Activated CD8-positive, alpha-beta T cell treated with anti-CD3 and anti-CD28 coated beads for 36 hours (primary cell): ENCODE measurements around the gene EPHA1. TPM values are rescaled to one million over a fixed set of nuclear protein-coding genes. Genes with fewer than 3 reads are reported as not detected.

ENCODE experiments used
- ATAC-seq: fragments of 200-7000 bp; cut with Tn5 transposase; one replicate; pipeline ENCODE4 v1.10.0; 2021; ENCODE audit warnings: mild to moderate bottlenecking, moderate library complexity
- CTCF ChIA-PET: fragments of 350-600 bp; sonication (Branson Sonifier 250); formaldehyde crosslinking; loops from one replicate; lab custom pipeline; 2021; ENCODE audit warnings: antibody characterized with exemption; lab: Charles Lee
- POLR2A ChIA-PET: fragments of 350-600 bp; sonication (Branson Sonifier 250); formaldehyde crosslinking; loops from one replicate; lab custom pipeline; 2021; ENCODE audit warnings: antibody characterized with exemption; lab: Charles Lee
- DNase-seq: peaks from one replicate; pipeline ENCODE4 v3.0.0-alpha.2; 2020
- H3K27ac Mint-ChIP-seq: one replicate; pipeline ENCODE4 v1.8.0; 2021; ENCODE audit warnings: mild to moderate bottlenecking, mixed read lengths
- H3K27me3 Mint-ChIP-seq: one replicate; pipeline ENCODE4 v1.8.0; 2021; ENCODE audit warnings: mixed read lengths
- H3K36me3 Mint-ChIP-seq: one replicate; pipeline ENCODE4 v1.8.0; 2021; ENCODE audit warnings: low read depth, mixed read lengths
- H3K4me1 Mint-ChIP-seq: one replicate; pipeline ENCODE4 v1.8.0; 2021; ENCODE audit warnings: low read depth, mixed read lengths
- H3K4me3 Mint-ChIP-seq: one replicate; pipeline ENCODE4 v1.8.0; 2021; ENCODE audit warnings: mild to moderate bottlenecking, moderate library complexity, mixed read lengths
- H3K9me3 Mint-ChIP-seq: one replicate; pipeline ENCODE4 v1.8.0; 2021; ENCODE audit warnings: mixed read lengths
- intact Hi-C: fragments of 100-400 bp; cut with micrococcal nuclease; formaldehyde crosslinking; loops from one replicate; pipeline ENCODE4 v1.10.0; 2022
- total RNA-seq, 2 experiments: library from RNA; stranded (reverse); gene quantifications; one replicate each; pipeline ENCODE4 v1.2.3, GENCODE V29; 2021
- TF ChIP-seq, protein P1 (sequence below): fragments of 200-600 bp; IDR thresholded peaks from one replicate; pipeline ENCODE4 v1.8.0; 2022; ENCODE audit warnings: antibody characterized with exemption, mild to moderate bottlenecking

The EPHA1 gene
- total RNA-seq, 2 experiments from 2014 or later, result 2.4 to 2.8 TPM

DNA sequence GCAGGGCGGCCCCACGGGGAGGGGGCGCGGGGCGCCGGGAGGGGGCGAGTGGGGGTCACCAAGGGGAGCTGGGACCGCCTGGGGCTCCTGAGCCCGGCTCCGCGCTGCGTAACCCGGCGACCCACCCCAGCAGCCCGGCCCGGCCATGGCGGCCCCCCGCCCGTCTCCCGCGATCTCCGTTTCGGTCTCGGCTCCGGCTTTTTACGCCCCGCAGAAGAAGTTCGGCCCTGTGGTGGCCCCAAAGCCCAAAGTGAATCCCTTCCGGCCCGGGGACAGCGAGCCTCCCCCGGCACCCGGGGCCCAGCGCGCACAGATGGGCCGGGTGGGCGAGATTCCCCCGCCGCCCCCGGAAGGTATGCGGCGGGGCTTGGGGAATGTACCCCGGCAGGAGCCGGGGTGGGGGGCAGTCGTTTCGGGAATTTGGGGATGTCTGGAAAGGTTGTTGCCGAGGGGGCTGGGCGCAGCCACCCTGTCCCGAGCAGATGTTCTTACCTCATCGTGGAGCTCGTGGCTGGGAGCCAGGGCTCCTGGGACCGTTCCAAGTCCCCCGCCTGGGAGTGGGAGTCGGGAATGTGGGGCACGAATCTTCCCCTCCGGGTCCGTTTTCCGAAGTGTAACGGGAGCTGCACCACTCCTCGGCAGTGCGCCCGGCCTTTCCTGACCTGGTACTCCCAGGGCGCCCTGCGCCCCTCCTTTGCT is 27.1 kb downstream of the EPHA1 start:
- DNase-seq (peak; percentile 41), ATAC-seq (peak; percentile 2)
- Mint-ChIP-seq H3K4me1 (peaks cover 24% of the 10 kb centered on the region), H3K4me3 (no peak overlapping the region), H3K9me3 (no peaks in the 10 kb centered on the region), H3K36me3 (no peaks in the 10 kb centered on the region), H3K27me3 (no peaks in the 10 kb centered on the region), H3K27ac (peak overlapping the region; percentile 37)
- TF ChIP-seq, protein P1, sequence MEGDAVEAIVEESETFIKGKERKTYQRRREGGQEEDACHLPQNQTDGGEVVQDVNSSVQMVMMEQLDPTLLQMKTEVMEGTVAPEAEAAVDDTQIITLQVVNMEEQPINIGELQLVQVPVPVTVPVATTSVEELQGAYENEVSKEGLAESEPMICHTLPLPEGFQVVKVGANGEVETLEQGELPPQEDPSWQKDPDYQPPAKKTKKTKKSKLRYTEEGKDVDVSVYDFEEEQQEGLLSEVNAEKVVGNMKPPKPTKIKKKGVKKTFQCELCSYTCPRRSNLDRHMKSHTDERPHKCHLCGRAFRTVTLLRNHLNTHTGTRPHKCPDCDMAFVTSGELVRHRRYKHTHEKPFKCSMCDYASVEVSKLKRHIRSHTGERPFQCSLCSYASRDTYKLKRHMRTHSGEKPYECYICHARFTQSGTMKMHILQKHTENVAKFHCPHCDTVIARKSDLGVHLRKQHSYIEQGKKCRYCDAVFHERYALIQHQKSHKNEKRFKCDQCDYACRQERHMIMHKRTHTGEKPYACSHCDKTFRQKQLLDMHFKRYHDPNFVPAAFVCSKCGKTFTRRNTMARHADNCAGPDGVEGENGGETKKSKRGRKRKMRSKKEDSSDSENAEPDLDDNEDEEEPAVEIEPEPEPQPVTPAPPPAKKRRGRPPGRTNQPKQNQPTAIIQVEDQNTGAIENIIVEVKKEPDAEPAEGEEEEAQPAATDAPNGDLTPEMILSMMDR, result no peak
- ChIA-PET POLR2A (interaction anchor here (0.7 to 1.6 kb wide), 5 partner anchors 9 to 76 kb away, joined by 3 to 4 read pairs (median 3); partner anchors contain the start of gene EPHA1), CTCF (interaction anchor here (0.8 to 2.4 kb wide), 5 partner anchors 25 to 141 kb away, joined by 3 to 6 read pairs (median 4); no protein-coding TSS in a partner anchor)
- intact Hi-C loops, result no loop called here

DNA sequence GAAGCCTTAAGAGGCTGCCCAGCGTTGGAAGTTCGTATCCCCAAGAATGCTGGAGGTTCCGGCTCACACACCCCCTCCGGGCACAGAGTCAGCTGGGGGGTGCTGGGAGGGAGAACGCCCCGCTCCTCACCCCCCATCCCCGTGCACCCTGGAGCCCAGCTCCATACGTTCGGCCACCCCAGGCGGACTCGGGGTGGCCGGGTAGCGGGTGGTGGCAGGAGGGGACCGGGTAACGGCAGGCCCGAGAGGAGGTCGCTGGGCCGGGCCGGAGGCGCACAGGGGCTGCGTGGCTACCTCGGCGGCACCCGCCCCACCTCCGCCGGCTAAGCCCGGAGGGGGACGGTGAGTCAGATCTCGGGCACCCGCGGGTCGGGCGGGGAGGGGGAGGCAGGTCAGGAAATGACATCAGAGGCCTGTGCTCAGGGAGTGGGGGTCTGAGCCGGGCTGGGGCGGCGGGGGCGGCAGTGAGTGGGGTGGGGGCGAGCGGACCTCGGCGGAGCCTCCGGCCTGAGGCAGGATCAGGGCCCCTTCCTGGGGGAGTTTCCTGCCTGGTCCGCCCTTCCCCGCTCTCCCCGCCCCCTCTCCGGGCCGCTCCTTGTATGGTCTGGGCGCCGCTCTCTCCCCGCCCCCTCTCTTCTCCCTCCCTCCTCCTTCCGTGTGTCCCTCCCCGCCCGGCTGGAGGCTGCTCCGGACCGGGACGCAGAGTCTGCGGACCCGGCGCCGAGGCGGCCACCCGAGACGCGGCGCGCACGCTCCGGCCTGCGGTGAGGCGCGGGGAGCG is 27.8 kb downstream of the EPHA1 start, which contains the start of gene ZYX:
ZYX (plus strand) TSS at position 700 of the 781 bp plus-strand sequence. CDS start 227 bp downstream, outside the sequence.
- POLR2A ChIA-PET, result interaction anchor here (0.7 to 1.7 kb wide), 12 partner anchors 11 to 118 kb away, joined by 3 to 6 read pairs (median 4); partner anchors contain the start of gene GSTK1
- intact Hi-C loops, result no loop called here
- Mint-ChIP-seq H3K27ac (peak within 1 kb of the TSS; percentile 88), H3K36me3 (no peaks in the 10 kb centered on the region), H3K9me3 (no peaks in the 10 kb centered on the region), H3K27me3 (no peaks in the 10 kb centered on the region), H3K4me3 (peak within 1 kb of the TSS; percentile 85), H3K4me1 (peaks cover 30% of the 10 kb centered on the region)
- DNase-seq, result peak; percentile 94
- CTCF ChIA-PET, result interaction anchor here (0.8 to 3.0 kb wide), 20 partner anchors 8 to 143 kb away, joined by 3 to 47 read pairs (median 6); partner anchors contain the start of genes CASP2 and EPHA1
- TF ChIP-seq, protein P1, result no peak
- peak; percentile 80 for ATAC-seq

DNA sequence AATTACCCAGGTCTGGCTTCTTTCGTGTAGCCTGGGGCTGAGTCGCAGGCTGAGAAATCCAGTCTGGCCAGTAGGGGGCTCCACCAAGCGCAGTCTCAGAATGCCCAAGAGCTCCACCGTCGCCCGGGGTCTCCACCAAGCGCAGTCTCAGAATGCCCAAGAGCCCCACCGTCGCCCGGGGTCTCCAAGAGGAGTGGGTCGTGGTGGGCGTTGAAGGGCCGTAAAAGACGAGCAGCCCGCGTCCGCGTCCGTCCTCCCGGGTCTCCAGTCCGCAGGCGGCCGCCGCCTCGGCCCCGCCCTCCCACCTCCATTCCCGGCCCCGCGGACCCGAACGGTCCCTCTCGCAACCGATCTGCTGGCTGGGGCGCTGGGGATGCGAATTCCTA is 28.4 kb downstream of the EPHA1 start:
- Mint-ChIP-seq H3K27ac (peak overlapping the region; percentile 88), H3K27me3 (no peaks in the 10 kb centered on the region), H3K4me1 (peaks cover 36% of the 10 kb centered on the region), H3K9me3 (no peaks in the 10 kb centered on the region), H3K4me3 (peak overlapping the region; percentile 85), H3K36me3 (no peaks in the 10 kb centered on the region)
- ATAC-seq (peak; percentile 45), DNase-seq (peak; percentile 94)
- TF ChIP-seq, protein P1, result peak; percentile 90
- POLR2A ChIA-PET, result interaction anchor here (0.6 to 1.7 kb wide), 14 partner anchors 11 to 140 kb away, joined by 3 to 6 read pairs (median 4); partner anchors contain the start of gene GSTK1
- CTCF ChIA-PET, result interaction anchor here (0.7 to 3.0 kb wide), 29 partner anchors 8 to 142 kb away, joined by 3 to 47 read pairs (median 6); partner anchors contain the start of genes CASP2 and EPHA1
- intact Hi-C loops, result no loop called here

DNA sequence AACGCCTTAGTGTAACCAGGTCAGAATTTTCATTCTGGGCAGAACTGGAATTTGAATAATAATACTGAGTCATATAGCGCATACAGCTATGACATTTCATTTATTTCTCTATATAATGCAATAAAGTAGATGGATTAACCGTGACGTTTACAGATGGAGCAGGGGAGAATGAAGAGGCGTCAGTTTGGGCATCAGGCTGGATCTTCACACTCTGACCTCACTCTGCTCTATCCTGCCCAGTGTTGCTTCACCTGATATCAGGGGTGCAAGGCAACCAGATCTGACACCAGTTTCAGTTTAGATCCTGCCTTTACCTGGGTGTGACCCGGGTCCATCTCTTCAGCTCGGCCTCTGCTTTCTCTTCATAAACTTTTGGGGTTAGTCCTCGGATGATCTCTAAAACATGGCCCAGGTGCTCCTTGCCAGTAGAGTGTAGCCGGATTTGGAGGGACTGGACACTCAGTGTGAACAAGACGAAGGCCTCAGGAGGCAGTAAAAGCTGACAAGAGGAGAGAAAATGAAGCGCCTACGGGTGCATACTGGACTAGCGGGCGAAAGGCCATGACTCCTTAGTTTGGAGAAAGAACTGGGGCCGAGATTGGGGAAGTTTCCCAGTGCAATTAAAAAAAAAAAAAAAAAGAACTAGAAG is 28.9 kb downstream of the EPHA1 start:
- ATAC-seq (no peak), DNase-seq (no peak)
- H3K27me3 Mint-ChIP-seq, result no peaks in the 10 kb centered on the region
- H3K4me3 Mint-ChIP-seq, result peak overlapping the region; percentile 85
- TF ChIP-seq, protein P1, result no peak
- peak overlapping the region; percentile 88 for H3K27ac Mint-ChIP-seq
- POLR2A ChIA-PET, result interaction anchor here (0.6 to 1.7 kb wide), 14 partner anchors 10 to 140 kb away, joined by 3 to 6 read pairs (median 4); partner anchors contain the start of gene GSTK1
- no peaks in the 10 kb centered on the region for H3K36me3 Mint-ChIP-seq
- H3K4me1 Mint-ChIP-seq, result peaks cover 41% of the 10 kb centered on the region
- CTCF ChIA-PET, result interaction anchor here (0.7 to 3.0 kb wide), 30 partner anchors 8 to 142 kb away, joined by 3 to 47 read pairs (median 6); partner anchors contain the start of genes CASP2 and EPHA1
- intact Hi-C loops, result loop anchor here (5.0 kb wide), 1 partner anchor 38 kb away; no protein-coding TSS in a partner anchor
- no peaks in the 10 kb centered on the region for H3K9me3 Mint-ChIP-seq
